ENCODE measurements around the gene NRDE2. TPM values are rescaled to one million over a fixed set of nuclear protein-coding genes. Genes with fewer than 3 reads are reported as not detected.

Gene NRDE2
- total RNA-seq, 1 experiment from 2014 or later, result 20.1 TPM

DNA sequence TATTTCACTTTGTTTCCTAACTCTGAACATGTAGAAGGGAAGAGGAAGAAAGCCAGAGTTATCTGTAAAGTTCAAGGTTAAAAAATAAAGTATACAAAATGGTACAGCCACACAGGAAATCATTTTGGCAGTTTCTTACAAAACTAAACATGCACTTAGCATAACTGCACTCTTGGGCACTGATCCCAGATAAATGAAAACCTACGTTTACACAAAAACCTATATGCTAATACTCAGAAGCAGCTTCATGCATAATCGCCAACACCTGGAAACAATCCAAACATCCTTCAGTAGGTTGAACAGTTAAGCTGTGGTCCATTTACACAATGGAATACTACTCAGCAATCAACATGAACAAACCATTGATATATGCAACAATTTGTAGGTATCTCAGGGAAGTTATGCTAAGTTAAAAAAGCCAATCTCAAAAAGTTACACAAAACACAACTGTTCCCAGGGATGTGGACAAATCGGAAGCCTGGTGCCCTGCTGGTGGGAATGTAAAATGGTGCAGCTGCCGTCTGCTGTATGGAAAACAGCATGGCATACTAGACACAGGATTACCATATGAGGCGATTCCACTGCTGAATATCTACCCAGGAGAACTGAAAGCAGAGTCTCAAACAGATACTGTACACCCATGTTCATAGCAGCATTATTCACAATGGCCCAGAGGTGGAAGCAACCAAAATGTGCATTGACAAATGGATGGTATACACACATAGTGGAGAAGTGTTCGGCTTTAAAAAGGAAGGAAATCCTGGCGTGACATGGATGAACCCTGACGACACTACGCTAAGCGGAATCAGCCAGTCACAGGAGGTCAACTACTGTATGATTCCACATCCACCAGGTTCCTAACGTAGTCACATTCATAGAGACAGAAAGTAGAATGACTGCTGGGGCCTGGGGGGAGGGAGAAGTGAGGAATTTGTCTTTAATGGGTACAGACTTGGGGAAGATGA lies 37.7 kb downstream of the NRDE2 start:
- peaks cover 9 to 28% of the 10 kb centered on the region in 2 experiments for H3K36me3 ChIP-seq (ENCODE audit: control insufficient read depth in 1 of 2, insufficient read depth in 2 of 2, low read length in 2 of 2)
- H4K20me1 ChIP-seq (ENCODE audit: insufficient read depth), result no peaks in the 10 kb centered on the region
- ChIA-PET POLR2A (no interaction called here), RAD21 (ENCODE audit: low non-redundant PET in 1 of 2, low total read pairs in 2 of 2, uncharacterized antibody in 2 of 2, unreplicated experiment in 2 of 2) (no interaction called here), CTCF (no interaction called here)
- H3K9me2 ChIP-seq (ENCODE audit: insufficient read depth), result no peaks in the 10 kb centered on the region
- DNase-seq (ENCODE audit: low read depth, low spot score) (no peak), ATAC-seq (no peak)
- intact Hi-C loops (cut with micrococcal nuclease), result no loop called here
- no peak overlapping the region for H3K9ac ChIP-seq (ENCODE audit: low read length)
- no peak overlapping the region for H3K27ac ChIP-seq (ENCODE audit: low read depth, low read length)
- no peak overlapping the region for H3K4me3 ChIP-seq (replicated peaks in 1 of 2; ENCODE audit: low read depth in 1 of 2, low read length in 2 of 2)
- no peak overlapping the region for H3K4me2 ChIP-seq (ENCODE audit: low read length)
- H3K27me3 ChIP-seq (ENCODE audit: insufficient read depth, low read length), result no peaks in the 10 kb centered on the region
- H3K4me1 ChIP-seq (ENCODE audit: control insufficient read depth in 1 of 2, insufficient read depth in 2 of 2, low read length in 2 of 2), result no peaks in the 10 kb centered on the region
- no peaks in the 10 kb centered on the region for H3K9me3 ChIP-seq (ENCODE audit: control insufficient read depth in 1 of 2, insufficient read depth in 1 of 2, low read depth in 1 of 2, low read length in 2 of 2)
- BruUV-seq (replicated peaks), result no TSS peak
- no peak overlapping the region for H2AFZ ChIP-seq (ENCODE audit: low read depth, low read length, poor library complexity, severe bottlenecking)
- no peak for TF ChIP-seq ZFX (IDR thresholded peaks at IDR 0.05)
- no peak for TF ChIP-seq RAD21 (IDR thresholded peaks at IDR 0.05; ENCODE audit: low read depth)
- TF ChIP-seq, protein P1, sequence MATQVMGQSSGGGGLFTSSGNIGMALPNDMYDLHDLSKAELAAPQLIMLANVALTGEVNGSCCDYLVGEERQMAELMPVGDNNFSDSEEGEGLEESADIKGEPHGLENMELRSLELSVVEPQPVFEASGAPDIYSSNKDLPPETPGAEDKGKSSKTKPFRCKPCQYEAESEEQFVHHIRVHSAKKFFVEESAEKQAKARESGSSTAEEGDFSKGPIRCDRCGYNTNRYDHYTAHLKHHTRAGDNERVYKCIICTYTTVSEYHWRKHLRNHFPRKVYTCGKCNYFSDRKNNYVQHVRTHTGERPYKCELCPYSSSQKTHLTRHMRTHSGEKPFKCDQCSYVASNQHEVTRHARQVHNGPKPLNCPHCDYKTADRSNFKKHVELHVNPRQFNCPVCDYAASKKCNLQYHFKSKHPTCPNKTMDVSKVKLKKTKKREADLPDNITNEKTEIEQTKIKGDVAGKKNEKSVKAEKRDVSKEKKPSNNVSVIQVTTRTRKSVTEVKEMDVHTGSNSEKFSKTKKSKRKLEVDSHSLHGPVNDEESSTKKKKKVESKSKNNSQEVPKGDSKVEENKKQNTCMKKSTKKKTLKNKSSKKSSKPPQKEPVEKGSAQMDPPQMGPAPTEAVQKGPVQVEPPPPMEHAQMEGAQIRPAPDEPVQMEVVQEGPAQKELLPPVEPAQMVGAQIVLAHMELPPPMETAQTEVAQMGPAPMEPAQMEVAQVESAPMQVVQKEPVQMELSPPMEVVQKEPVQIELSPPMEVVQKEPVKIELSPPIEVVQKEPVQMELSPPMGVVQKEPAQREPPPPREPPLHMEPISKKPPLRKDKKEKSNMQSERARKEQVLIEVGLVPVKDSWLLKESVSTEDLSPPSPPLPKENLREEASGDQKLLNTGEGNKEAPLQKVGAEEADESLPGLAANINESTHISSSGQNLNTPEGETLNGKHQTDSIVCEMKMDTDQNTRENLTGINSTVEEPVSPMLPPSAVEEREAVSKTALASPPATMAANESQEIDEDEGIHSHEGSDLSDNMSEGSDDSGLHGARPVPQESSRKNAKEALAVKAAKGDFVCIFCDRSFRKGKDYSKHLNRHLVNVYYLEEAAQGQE (IDR thresholded peaks at IDR 0.05; ENCODE audit: low read depth), result no peak
- no peak for TF ChIP-seq SP1 (IDR thresholded peaks at IDR 0.05; ENCODE audit: low read depth)
- no peak for TF ChIP-seq CBX3 (IDR thresholded peaks at IDR 0.05; ENCODE audit: low read depth)
- TF ChIP-seq, protein P2, sequence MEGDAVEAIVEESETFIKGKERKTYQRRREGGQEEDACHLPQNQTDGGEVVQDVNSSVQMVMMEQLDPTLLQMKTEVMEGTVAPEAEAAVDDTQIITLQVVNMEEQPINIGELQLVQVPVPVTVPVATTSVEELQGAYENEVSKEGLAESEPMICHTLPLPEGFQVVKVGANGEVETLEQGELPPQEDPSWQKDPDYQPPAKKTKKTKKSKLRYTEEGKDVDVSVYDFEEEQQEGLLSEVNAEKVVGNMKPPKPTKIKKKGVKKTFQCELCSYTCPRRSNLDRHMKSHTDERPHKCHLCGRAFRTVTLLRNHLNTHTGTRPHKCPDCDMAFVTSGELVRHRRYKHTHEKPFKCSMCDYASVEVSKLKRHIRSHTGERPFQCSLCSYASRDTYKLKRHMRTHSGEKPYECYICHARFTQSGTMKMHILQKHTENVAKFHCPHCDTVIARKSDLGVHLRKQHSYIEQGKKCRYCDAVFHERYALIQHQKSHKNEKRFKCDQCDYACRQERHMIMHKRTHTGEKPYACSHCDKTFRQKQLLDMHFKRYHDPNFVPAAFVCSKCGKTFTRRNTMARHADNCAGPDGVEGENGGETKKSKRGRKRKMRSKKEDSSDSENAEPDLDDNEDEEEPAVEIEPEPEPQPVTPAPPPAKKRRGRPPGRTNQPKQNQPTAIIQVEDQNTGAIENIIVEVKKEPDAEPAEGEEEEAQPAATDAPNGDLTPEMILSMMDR (IDR thresholded peaks at IDR 0.05 in 2 of 3, conservative IDR thresholded peaks at IDR 0.05 in 1 of 3; ENCODE audit: borderline replicate concordance in 1 of 3, insufficient read depth in 1 of 3, low read depth in 2 of 3, low read length in 2 of 3), result no peak
- TF ChIP-seq POLR2A (IDR thresholded peaks at IDR 0.05; ENCODE audit: borderline replicate concordance, extremely low read depth, insufficient read depth, insufficient read length), result no peak
- TF ChIP-seq POLR2AphosphoS5 (IDR thresholded peaks at IDR 0.05; ENCODE audit: low read depth, low read length), result no peak
- TF ChIP-seq ATF3 (IDR thresholded peaks at IDR 0.05), result no peak
- TF ChIP-seq ZBTB33 (IDR thresholded peaks at IDR 0.05; ENCODE audit: extremely low read depth, insufficient replicate concordance, low read length), result no peak
- no peak for TF ChIP-seq TCF7L2 (IDR thresholded peaks at IDR 0.05; ENCODE audit: borderline replicate concordance, extremely low read depth, insufficient read depth, insufficient read length)
- no peak for TF ChIP-seq YY1 (IDR thresholded peaks at IDR 0.05; ENCODE audit: extremely low read depth, insufficient replicate concordance, low read depth, low read length)
- TF ChIP-seq JUND (IDR thresholded peaks at IDR 0.05), result no peak
- no peak for TF ChIP-seq EZH2 (IDR thresholded peaks at IDR 0.05)
- H3K79me2 ChIP-seq (ENCODE audit: insufficient read depth, low read length), result no peaks in the 10 kb centered on the region
